ENCODE measurements around the gene PAK1.
A peak's percentile ranks its signal among the peaks of the same experiment; 100 is the strongest.

Gene PAK1

DNA sequence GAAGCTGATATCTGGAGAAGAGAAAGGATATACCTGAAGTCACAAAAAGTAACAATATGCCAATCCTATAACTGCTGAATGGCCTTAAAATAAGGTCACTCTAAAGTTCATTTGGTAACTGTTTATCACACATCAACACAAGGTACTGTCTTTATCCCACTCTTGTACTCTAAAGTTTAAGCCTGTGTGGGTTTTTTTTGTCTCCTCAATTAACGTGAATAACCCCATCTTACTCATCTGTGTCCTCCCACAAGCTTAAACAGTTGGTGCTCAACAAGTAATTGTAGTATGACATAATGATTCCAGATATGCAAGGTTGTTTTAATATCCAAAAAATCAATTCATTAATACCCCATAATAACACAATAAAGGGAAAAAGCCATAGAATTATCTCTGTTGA is 42.1 kb downstream of the PAK1 start:
- DNase-seq = no peak

DNA sequence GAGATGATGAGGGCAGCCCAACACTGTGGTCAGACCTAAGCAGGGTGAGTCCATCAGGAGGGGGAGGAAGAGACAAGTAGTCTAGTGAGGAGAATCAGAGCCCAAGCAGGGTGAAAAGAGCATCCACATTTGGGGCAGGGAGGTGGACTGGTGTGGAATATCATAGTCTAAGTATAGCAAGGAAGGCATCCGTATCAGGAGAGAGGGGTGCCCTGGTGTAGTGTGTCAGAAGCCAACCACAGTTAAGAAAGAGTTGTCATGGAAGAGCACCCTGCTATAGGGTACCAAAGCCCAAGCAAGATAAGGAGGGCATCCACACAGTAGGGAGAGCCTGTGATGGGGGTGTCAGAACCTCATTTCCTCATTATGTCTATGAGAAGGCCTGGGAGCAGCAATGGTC is 45.3 kb downstream of the PAK1 start:
- DNase-seq = no peak

DNA sequence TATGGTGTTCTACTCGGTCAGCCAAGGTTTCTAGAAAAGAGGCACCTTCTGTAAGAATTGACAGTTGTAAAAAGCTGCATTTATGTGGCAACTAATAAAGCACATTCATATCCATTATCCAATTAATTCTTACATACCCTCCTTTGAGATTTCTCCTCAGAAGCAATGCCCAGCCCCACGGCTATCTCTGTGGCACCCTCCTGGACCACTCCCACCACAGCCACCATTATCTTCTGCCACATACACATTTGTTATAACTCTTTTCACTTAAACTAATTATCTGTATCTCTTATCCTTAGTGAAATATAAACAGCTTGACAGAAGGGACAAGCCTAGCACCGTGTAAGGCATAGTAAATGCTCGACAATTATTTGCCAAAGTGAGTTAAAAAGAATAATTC is 48.5 kb downstream of the PAK1 start:
- DNase-seq = no peak

DNA sequence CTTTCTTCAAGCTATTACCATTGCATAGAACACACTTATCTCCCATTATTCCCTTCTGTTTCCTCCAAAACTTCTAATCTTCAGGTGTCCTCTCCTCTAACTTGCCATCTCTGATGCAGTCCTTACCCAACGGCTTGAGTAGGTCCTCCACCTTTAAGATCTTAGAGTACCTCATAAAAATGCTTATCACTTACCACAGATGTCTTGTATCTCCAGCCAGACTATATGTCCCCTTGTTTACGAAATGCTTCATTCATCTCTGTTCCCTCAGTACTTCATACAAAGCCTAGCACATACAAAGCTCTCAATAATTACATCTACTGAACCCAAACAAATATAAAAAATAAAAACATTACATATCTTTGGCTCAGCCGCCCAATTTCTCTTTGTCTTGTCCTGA is 49.2 kb downstream of the PAK1 start:
- DNase-seq = no peak

DNA sequence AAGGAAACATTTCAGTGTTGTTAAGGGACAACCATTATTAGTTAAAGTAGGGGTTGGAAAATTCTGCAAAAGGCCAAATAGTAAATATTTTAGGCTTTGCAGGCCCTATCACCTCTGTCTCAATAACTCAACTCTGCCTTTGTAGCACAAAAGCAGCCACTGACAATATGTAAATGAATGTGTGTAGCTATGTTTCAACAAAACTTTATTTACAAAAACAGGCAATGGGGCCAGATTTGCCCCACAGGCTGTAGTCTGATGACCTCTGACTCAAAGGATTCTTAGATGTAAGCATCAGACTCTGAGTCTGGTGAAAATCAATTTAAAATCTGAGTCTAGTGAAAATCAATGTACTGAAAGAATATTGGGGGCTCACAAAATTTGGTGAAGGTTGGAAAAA is 50.3 kb downstream of the PAK1 start:
- DNase-seq = no peak

DNA sequence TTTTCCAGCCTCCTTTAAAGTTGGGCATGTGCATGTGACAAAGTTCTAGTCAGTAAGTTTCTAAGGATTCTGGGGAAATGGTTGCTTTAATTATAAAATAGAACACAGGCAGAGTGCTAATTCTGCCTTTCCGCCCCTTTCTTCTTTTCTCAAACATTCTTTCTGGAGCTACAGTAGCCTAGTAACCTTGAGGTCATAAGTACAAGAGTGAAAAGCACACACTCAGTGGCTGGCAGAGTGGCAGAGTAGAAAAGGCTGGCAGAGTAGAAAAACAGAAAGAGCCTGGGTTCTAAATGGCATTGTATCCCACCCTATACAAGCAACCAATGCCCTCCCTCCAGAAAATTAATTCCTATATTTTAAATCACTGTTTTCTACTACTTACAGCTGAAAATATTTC is 51.2 kb downstream of the PAK1 start:
- DNase-seq = no peak

DNA sequence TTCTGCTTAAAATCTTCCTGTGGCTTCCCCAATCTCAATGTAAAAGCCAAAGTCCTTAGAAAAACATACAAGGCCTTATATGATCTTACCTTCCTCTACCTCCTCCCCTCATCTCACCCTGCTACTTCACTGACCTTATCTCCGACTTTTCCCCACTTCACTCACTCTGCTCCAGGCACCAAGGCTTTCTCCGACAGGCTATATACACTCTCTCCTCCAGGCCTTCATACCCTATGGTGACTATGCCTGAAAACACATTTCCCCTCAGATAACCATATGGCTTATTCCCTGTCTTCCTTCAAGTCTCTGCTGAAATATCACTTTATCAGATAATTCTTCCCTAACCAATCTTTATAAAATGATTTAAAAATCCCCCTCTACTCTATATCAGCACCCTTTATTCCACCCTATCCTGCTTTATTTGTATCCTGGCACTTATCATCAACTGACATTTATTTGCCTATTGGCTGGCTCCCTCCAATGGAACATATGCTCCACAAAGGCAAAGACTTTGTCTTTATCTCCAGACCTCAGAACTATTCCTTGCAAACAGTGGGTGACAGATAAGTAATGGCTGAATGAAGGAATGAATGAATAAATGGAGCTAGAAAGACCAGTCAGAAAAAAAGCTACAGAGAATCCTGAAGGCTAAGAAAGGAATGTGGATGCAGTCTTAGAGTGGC is 52.7 kb downstream of the PAK1 start:
- no peak for DNase-seq

DNA sequence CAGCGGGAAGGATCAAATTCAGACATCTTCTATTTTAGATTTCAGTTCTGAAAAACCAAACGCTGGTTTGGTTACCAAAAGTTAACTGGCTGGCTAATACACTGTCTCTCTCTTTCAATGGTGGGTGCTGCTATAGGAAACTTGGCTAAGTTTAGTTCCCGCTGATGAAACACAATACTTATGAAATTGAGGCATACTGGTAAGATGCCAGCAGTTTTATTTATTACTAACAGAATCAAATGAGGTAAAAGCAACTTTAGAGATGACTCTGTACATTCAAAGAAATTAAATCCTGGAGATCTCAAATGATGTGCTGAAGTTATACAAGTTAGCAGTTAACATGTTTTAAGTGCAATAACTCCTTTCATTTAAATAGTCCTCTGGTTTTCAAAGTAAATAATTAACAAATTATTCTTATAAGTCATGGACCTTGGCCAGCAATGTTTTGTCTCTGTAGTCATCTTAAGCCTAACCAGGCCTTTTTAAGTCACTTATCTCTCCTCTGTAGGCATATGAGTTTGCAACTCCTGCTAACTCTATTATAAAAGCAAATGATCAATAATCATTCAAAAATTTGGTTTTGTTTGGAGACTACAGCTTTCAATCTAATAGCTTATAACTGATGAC is 54.8 kb downstream of the PAK1 start:
- DNase-seq = peak; percentile 68

DNA sequence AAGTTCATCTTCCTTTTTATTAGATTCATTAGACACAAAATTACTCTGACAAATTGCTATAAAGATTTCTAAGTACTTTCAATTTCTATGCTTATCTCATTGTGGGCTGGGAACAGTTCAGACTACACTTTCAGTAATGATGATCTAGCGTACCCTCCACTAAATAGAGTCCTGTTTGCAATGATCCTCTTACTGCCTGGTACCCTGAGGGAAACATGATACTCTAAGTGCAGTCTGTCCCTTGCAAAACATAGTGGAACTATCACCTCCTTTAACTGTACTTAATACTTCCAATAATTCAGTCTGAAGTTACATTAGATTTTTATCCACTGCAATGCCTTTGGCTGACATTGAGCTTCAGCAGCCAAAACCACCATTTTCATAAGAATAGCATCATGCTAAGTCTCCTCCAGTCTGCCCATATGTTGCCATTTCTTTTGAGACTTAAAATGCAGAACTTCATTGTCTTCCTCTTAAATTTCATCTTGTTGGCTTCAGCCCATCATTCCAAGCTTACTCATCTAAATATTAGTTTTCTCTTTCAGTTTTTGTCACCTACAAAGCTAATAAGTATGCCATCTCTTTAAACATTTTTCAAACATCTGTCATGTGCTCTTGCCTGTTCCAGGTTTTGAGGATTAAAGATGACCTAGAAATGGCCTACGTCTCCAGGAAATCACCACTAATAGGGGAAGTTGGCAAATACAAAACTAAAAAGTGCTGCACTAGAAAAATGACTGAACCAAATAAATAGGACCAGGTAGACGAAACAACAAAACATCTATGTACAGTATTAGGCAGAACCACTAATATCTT is 55.5 kb downstream of the PAK1 start:
- peak; percentile 74 for DNase-seq

DNA sequence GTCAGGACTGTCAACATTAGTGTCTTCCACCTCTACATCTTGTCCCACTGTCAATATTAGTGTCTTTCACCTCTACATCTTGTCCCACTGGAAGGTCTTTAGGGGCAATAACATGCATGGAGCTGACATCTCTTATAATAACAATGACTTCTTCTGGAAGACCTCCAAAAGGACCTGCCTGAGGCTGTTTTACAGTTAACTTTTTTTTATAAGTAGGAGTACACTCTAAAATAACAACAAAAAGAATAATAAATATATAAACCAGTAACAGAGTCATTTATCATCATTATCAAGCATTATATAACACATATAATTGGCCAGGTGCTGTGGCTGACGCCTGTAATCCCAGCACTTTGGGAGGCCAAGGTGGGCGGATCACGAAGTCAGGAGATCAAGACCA is 57.5 kb downstream of the PAK1 start:
- DNase-seq = no peak

DNA sequence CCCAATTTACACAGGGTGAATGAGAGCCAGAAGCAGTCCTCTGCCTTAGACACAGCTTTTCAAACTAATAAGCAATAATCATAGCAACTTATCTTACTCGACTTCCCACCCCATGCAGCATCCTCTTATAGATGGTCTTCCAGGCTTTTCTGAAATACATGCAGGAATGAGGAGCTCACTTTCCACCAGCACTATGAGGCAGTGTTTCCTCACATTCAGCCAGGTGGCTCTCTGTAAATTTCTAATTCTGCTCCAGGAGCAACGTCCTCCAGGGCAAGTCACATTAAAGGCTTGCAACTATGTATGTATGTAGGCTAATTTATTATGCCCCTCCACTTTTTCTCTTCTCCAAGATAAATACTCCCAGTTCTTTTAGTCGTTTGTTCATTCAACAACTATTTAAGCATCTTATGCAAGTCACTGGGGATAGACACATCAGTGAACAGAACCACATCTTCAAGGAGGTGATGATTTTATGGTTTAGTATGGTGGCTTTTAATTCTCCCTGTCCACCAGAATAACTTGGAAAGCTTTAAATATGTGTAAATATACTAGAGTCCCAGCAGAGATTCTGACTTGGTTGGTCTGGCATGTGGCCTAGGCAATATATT is 59.9 kb downstream of the PAK1 start:
- DNase-seq = no peak

DNA sequence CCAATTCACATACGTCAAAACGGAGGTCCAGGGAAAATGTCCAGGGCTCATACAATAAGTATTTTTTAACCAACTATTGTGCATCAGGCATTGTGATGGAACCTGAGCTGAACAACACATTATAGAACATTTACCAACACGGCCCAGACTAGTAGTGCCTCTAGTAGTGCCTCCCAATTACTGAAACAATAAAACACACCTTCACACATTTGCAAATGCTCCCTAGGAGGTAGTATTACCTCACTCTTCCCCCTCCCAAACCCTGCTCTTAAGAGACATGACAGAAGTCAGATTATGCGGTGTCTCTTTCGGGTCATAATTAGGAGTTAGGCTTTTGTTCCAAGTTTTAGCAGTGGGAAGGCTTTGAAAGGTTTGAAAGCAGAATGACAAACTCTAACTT is 61.1 kb downstream of the PAK1 start:
- DNase-seq = no peak

DNA sequence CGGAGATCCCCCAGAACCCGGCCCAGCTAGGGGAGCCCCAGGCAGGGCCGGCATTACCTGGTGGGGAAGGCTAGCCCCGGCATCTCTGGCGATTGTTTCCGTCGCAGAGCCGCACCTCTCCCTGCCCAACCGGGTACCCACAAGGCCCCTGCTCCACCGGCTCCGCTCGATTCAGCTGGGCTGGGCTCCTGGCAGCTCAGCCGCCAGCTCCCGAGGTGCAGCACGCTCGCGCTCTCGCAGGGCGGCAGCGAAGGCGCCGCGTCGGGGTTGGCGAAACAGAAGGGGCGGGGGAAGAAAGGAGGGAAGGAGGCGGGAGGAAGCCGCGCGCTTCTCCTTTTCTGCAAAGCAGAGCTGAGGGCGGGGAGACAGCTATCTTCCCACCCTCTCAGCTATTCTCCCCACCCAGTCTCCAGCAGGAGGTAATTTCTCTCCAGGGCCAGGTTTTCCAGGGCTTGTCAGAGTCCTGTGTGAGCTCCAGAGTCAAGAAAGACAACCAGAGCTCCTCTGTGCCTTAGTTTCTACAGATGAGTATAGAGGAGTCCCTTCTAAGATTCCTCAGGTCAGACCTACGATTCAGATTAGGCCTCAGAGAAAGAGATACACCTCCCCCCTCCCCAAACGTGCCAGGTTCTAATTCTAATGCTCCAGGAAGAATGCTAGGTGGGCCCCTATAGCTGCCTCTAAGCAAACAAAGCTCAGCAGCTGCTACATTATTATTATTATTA is 62.0 kb downstream of the PAK1 start:
- peak; percentile 39 for DNase-seq

DNA sequence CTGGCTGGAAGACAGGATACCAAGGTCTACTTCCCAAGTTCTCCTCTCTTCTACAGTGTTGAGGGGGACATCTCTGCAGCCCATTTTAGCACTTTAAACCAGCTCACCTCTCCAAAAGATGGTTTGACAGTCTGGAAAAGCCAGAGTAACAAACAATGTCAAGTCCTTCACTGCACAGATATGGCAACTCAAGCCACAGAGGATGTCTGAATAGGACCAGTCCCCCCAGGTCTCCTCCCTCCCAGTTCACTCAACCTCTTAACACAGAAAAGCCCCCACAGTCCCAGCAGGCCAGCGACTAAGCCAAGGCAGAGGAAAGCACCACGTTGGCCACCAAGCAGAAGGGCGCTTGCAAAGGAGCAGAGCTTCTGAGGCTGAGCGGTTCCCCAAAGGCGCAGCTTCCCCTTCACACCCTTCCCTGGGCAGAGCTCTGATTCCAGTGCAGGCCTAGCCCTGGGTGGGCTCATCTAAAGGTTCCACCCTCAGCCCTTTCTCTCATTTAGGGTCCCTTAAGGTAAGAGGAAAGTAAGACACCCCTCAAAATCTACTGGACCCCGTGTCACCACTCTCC is 62.7 kb downstream of the PAK1 start:
- no peak for DNase-seq

DNA sequence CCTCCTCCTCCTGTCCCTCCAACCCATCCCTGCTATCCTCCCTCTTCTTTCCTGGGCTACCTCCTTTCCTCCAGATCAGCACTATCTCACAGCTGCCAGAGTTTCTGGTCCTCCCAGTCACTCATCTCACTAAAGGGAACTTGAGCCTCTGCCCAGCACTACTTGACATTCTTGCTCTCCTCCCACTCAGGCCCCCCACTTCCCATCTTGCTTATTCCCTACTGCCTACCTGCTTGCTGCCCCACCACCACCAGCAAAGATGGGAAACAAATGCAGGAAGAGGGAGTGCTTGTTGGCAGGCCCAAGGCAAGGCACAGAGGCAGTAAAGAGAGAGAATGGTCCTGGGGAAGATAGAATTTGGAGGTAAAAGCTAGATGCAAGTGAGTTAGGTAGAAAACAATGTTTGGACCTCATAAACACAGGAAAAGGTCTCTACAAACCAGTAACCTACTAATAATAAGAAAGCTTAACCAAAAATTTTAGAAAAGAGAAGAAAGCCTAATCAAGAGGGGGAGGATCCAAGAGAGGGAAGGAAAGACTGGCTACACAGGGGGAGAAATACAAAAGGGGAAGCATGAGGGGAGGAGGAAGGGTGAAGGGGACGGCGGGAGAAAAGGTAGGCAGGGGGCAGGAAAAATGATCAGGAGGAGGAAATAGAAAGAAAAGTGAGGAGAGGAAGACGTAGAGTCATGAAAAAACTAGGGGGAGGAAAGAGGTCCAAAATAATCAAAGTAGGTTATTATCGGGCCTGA is 63.6 kb downstream of the PAK1 start:
- no peak for DNase-seq

DNA sequence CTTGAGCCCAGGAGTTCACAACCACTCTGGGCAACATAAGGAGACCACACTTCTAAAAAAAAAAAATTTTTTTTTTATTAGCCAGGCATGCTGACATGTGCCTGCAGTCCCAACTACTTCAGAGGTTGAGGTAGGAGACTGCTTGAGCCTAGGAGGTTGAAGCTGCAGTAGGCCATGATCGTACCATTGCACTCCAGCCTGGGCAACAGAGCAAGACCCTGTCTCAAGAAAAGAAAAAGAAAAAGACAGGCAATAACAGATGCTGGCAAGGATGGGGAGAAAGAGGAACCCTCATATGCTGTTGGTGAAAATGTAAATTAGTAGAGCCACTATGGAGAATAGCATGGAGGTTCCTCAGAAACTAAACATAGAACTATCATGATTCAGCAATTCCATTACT is 64.8 kb downstream of the PAK1 start:
- DNase-seq = no peak

DNA sequence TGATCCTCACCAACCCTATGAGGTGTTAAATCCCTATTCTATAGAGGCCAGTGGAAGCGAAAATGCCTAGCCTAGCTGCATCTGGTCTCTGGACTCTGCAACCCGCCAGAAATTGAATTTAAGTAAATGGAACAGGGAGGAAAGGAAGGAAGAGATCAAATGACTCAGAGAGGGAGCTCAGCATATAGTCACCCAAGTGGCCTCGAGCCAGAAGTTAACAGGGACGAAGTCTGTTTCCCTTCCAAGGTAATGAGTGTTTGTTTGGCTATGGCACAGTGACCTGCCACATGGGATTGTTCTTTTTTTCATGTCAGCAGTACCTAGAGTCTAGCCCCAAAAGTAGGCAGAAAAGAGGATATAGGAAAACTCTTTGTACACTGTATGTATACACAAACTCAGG is 66.3 kb downstream of the PAK1 start:
- DNase-seq = peak; percentile 87

DNA sequence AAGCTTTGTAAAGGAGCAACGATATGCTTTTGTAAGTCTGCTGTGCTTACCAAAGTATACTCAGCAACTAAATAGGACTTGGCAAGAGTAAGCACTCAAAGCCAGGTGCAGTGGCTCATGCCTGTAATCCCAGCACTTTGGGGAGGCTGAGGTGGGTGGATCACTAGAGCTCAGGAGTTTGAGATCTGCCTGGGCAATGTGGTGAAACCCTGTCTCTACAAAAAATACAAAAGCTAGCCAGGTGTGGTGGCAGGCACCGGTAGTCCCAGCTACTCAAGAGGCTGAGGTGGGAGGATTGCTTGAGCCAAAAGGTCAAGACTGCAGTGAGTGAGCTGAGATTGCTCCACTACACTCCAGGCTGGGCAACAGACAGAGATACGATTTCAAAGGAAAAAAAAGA is 67.5 kb downstream of the PAK1 start:
- no peak for DNase-seq

DNA sequence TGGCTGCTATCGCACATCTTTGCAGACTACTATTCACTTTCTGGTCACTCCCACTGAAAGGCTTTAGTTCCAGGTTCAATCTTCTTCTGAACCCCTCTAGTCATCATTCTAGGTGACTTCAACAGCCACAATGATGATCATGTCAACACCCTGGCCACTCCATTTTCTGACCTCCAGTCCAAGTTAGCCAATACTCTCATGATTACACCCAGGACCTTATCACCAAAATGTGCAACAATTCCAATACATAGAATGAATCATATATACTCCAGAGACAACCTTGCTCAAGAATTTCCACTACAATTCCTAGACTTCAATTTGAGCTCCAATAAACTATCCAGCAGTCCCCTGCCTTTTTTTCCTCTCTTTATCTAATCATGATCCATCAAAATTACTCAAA is 70.7 kb downstream of the PAK1 start:
- no peak for DNase-seq

DNA sequence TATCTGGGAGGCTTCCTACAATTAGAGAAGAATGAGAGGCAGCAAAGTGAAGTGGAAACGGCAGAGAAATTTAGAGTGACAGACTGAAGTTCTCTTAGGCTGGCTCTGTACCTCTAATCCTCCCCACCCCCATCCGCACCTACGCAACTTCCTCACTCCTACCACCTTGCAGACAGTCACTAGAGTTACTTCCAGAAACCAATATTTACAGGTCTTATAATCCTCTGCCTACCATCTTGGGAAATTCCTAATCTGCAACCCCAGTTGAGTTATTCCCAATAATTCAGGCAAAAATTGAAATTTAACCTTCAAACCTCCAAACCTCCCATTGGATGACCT is 71.7 kb downstream of the PAK1 start:
- no peak for DNase-seq

DNA sequence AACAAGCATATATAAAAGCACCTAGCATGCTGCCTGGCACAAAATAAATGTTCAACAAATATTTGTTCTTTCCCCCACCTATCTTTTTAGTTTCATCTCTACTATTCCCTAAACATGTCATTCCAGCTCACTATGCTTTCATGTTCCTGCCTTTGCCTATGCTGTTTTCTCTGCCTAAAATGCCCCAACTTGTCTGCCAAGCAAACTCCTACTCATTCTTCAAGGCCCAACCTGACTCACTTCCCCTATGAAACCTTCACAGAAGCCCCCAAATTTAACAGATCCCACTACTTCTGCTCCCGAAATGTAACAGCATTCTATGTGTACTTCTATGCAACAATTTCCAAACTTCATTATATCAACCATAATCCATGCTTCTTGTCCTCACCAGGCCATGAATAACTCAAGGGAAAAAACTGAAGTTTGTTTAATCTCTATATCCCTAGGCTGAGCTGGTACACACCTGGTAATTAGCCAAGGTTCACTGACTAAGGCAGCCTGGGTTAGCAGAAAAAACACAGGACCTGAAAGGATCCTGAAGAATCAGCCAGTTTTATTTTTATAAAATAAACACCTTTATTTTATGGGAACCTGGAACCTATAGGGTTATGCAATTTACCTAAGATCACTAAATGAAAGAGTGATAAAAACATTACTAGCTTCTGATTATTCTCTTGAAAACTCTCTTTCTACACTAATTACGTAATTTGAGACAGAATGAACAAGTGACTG is 72.2 kb downstream of the PAK1 start:
- DNase-seq = no peak
